Astrocyte (in vitro differentiated cells and primary cell): ENCODE measurements around the gene TGM1. TPM values are rescaled to one million over a fixed set of nuclear protein-coding genes. Genes with fewer than 3 reads are reported as not detected.

Experiments
- DNase-seq: peaks from one replicate; pipeline ENCODE4 v3.0.0-alpha.2; 2010; ENCODE audit warnings: low read depth
- FAIRE-seq: peaks from 2 replicates; lab custom pipeline; 2011; peaks lifted over from hg19 to GRCh38; lab: Jason Lieb, UNC
- H2AFZ ChIP-seq: 2 replicates; pipeline ENCODE4 v1.6.0; 2012; ENCODE audit warnings: low read depth, low read length, inconsistent platforms
- H3K27ac ChIP-seq: 2 replicates; pipeline ENCODE4 v1.5.1; 2011; ENCODE audit warnings: low read depth, low read length, inconsistent platforms
- H3K27me3 ChIP-seq: 2 replicates; pipeline ENCODE4 v1.6.0; 2011; ENCODE audit warnings: low read length, inconsistent platforms; ENCODE audit not compliant: insufficient read depth
- H3K36me3 ChIP-seq: 2 replicates; pipeline ENCODE4 v1.5.1; 2011; ENCODE audit warnings: low read length, inconsistent platforms; ENCODE audit not compliant: insufficient read depth
- H3K4me1 ChIP-seq: 2 replicates; pipeline ENCODE4 v1.5.1; 2011; ENCODE audit warnings: low read length, inconsistent platforms; ENCODE audit not compliant: insufficient read depth
- H3K4me2 ChIP-seq: 2 replicates; pipeline ENCODE4 v1.6.0; 2012; ENCODE audit warnings: low read length, inconsistent platforms
- H3K4me3 ChIP-seq: 2 replicates; pipeline ENCODE4 v1.5.1; 2011; ENCODE audit warnings: low read depth, mild to moderate bottlenecking, low read length, inconsistent platforms; ENCODE audit not compliant: insufficient read depth
- H3K79me2 ChIP-seq: 2 replicates; pipeline ENCODE4 v1.6.0; 2012; ENCODE audit warnings: mild to moderate bottlenecking, low read length, inconsistent platforms; ENCODE audit not compliant: insufficient read depth
- H3K9ac ChIP-seq: 2 replicates; pipeline ENCODE4 v1.6.0; 2012; ENCODE audit warnings: mild to moderate bottlenecking, low read length, inconsistent platforms
- H3K9me3 ChIP-seq: 2 replicates; pipeline ENCODE4 v1.5.1; 2012; ENCODE audit warnings: low read depth, mild to moderate bottlenecking, low read length, inconsistent platforms; ENCODE audit not compliant: insufficient read depth
- H4K20me1 ChIP-seq: 2 replicates; pipeline ENCODE4 v1.6.0; 2012; ENCODE audit warnings: low read length, inconsistent platforms; ENCODE audit not compliant: insufficient read depth
- H3K27ac Mint-ChIP-seq: one replicate; pipeline ENCODE4 v1.8.0; 2021; ENCODE audit warnings: mild to moderate bottlenecking, mixed read lengths; ENCODE audit not compliant: unreplicated experiment
- H3K27me3 Mint-ChIP-seq: one replicate; pipeline ENCODE4 v1.8.0; 2021; ENCODE audit warnings: low read depth, mixed read lengths; ENCODE audit not compliant: unreplicated experiment
- H3K36me3 Mint-ChIP-seq: one replicate; pipeline ENCODE4 v1.8.0; 2021; ENCODE audit warnings: low read depth, mixed read lengths; ENCODE audit not compliant: unreplicated experiment
- H3K4me1 Mint-ChIP-seq: one replicate; pipeline ENCODE4 v1.8.0; 2021; ENCODE audit warnings: low read depth, mixed read lengths; ENCODE audit not compliant: unreplicated experiment
- H3K4me3 Mint-ChIP-seq: one replicate; pipeline ENCODE4 v1.8.0; 2021; ENCODE audit warnings: mild to moderate bottlenecking, moderate library complexity, mixed read lengths; ENCODE audit not compliant: unreplicated experiment
- H3K9me3 Mint-ChIP-seq: one replicate; pipeline ENCODE4 v1.8.0; 2021; ENCODE audit warnings: mild to moderate bottlenecking, mixed read lengths; ENCODE audit not compliant: unreplicated experiment
- EZH2 ChIP-seq: IDR thresholded peaks from 2 replicates; pipeline ENCODE4 v1.6.1; 2012; ENCODE audit warnings: mild to moderate bottlenecking, low read length, inconsistent platforms; ENCODE audit not compliant: insufficient read depth
- total RNA-seq: library from RNA; stranded (reverse); gene quantifications from 2 replicates; pipeline ENCODE4 v1.2.1, GENCODE V29; 2021
- TF ChIP-seq, protein P1 (sequence below): IDR thresholded peaks from 2 replicates; pipeline ENCODE4 v1.5.1; 2011; ENCODE audit warnings: low read depth, mild to moderate bottlenecking, inconsistent platforms, low read length, moderate library complexity; ENCODE audit not compliant: insufficient read depth

Gene TGM1
- total RNA-seq, 1 donor from 2014 or later: 3.8 TPM

DNA sequence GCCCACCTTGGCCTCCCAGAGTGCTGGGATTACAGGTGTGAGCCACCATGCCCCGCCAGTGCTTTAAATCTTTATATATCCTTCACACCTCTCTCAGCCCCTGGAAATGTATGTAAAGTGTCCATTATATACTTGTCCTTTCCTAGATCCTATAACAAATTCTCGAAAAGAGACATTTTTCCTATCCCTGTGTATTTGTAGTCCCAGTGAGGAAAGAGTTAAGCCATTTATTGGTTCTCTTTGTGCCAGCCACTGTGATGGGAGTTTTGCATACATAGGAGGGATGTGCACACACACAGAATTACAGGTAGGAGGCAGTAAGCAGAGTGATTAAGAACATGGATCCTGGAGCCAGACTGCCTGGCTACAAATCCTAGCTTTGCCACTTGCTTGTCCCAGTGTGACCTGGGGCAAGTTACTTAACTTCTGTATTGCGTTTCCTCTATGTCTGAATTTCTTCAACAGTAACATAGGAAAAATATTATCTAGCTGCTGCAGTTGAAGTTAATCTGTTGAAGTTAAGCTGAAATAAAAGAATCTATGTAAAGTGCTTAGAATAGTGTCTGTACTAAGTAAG lies 10.5 kb upstream of the TGM1 start:
- no peaks in the 10 kb centered on the region for H3K27me3 Mint-ChIP-seq
- no peak for TF ChIP-seq EZH2
- TF ChIP-seq, protein P1, sequence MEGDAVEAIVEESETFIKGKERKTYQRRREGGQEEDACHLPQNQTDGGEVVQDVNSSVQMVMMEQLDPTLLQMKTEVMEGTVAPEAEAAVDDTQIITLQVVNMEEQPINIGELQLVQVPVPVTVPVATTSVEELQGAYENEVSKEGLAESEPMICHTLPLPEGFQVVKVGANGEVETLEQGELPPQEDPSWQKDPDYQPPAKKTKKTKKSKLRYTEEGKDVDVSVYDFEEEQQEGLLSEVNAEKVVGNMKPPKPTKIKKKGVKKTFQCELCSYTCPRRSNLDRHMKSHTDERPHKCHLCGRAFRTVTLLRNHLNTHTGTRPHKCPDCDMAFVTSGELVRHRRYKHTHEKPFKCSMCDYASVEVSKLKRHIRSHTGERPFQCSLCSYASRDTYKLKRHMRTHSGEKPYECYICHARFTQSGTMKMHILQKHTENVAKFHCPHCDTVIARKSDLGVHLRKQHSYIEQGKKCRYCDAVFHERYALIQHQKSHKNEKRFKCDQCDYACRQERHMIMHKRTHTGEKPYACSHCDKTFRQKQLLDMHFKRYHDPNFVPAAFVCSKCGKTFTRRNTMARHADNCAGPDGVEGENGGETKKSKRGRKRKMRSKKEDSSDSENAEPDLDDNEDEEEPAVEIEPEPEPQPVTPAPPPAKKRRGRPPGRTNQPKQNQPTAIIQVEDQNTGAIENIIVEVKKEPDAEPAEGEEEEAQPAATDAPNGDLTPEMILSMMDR: no peak
- peaks cover 18% of the 10 kb centered on the region for H3K36me3 Mint-ChIP-seq
- no peak overlapping the region for H3K4me3 Mint-ChIP-seq
- Histone ChIP-seq H2AFZ (no peak overlapping the region), H3K4me3 (no peak overlapping the region), H3K27ac (no peak overlapping the region), H3K4me1 (peaks cover 5% of the 10 kb centered on the region), H3K9me3 (no peaks in the 10 kb centered on the region), H3K9ac (no peak overlapping the region), H4K20me1 (peaks cover 6% of the 10 kb centered on the region), H3K36me3 (peaks cover 4% of the 10 kb centered on the region), H3K4me2 (no peak overlapping the region), H3K79me2 (no peaks in the 10 kb centered on the region), H3K27me3 (no peaks in the 10 kb centered on the region)
- no peaks in the 10 kb centered on the region for H3K9me3 Mint-ChIP-seq
- H3K27ac Mint-ChIP-seq: no peak overlapping the region
- FAIRE-seq: no peak
- DNase-seq: no peak
- H3K4me1 Mint-ChIP-seq: peaks cover 7% of the 10 kb centered on the region

DNA sequence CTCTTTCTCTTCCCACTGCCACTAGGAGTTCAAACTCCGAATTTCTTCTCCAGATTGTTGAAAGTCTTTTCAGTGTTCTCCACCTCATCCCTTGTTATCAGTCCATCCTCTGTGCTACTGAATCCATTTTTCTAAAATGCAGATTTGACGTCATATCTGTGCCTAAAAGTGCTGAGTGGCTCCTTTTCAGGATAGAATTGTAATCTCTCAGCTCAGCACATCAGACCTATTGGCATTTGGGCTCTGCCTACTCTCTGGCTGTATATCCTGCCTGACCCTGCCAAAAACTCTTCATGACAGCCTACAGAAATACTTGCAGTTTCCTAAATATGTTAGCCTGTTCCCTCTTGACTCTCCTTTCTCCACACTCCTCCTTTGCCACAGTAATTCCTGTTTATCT lies 9.5 kb upstream of the TGM1 start:
- no peak overlapping the region for H2AFZ ChIP-seq
- TF ChIP-seq, protein P1: no peak
- TF ChIP-seq EZH2: no peak
- no peaks in the 10 kb centered on the region for H3K27me3 Mint-ChIP-seq
- DNase-seq (no peak), FAIRE-seq (no peak)
- peak overlapping the region; percentile 85 for H3K4me3 Mint-ChIP-seq
- no peak overlapping the region for H3K27ac ChIP-seq
- no peak overlapping the region for H3K9ac ChIP-seq
- no peaks in the 10 kb centered on the region for H3K79me2 ChIP-seq
- H3K4me3 ChIP-seq: no peak overlapping the region
- no peaks in the 10 kb centered on the region for H3K9me3 ChIP-seq
- peaks cover 7% of the 10 kb centered on the region for H3K4me1 Mint-ChIP-seq
- H3K27ac Mint-ChIP-seq: no peak overlapping the region
- H3K36me3 ChIP-seq: peaks cover 7% of the 10 kb centered on the region
- peaks cover 6% of the 10 kb centered on the region for H4K20me1 ChIP-seq
- H3K36me3 Mint-ChIP-seq: peaks cover 17% of the 10 kb centered on the region
- peaks cover 5% of the 10 kb centered on the region for H3K4me1 ChIP-seq
- no peak overlapping the region for H3K4me2 ChIP-seq
- H3K27me3 ChIP-seq: no peaks in the 10 kb centered on the region
- H3K9me3 Mint-ChIP-seq: no peaks in the 10 kb centered on the region

DNA sequence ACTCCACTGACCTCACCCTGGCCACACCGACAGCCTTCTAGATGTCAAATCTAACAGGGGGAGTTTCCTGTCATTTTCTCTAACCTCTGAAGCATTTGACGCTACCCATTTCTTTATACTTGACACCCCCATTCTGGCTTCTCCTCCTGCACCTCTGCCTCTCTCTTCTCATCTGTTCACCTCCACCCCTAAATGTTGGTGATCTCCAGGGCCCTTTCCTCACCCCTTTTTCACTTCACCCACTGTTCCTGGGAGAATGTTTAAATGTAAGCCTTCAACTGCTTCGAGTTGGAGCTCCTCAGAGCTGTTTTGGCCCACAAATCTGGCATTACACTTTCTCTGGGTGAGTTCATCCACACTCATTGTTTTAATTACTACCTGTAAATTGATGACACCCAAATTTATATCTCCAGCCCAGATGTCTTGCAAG lies 8.9 kb upstream of the TGM1 start:
- Histone ChIP-seq H3K4me3 (peak overlapping the region; percentile 82), H3K4me1 (peaks cover 5% of the 10 kb centered on the region), H3K4me2 (peak overlapping the region; percentile 94), H2AFZ (peak overlapping the region; percentile 93), H4K20me1 (peaks cover 1% of the 10 kb centered on the region), H3K27me3 (no peaks in the 10 kb centered on the region), H3K9ac (peak overlapping the region; percentile 94), H3K27ac (peak overlapping the region; percentile 92), H3K79me2 (no peaks in the 10 kb centered on the region), H3K9me3 (no peaks in the 10 kb centered on the region), H3K36me3 (peaks cover 7% of the 10 kb centered on the region)
- Mint-ChIP-seq H3K9me3 (no peaks in the 10 kb centered on the region), H3K36me3 (peaks cover 17% of the 10 kb centered on the region), H3K27ac (peak overlapping the region; percentile 71), H3K27me3 (no peaks in the 10 kb centered on the region), H3K4me1 (peaks cover 7% of the 10 kb centered on the region), H3K4me3 (peak overlapping the region; percentile 85)
- DNase-seq (no peak), FAIRE-seq (no peak)
- no peak for TF ChIP-seq EZH2
- TF ChIP-seq, protein P1: no peak
